Mesenchymal stem cell (in vitro differentiated cells and primary cell): ENCODE data around the gene SORL1.

Experiments used
- DNase-seq: peaks from one replicate; pipeline ENCODE4 v3.0.0-alpha.2; 2013
- H2AFZ ChIP-seq: one replicate; pipeline ENCODE4 v1.6.1; 2013; ENCODE audit warnings: low read depth, mild to moderate bottlenecking, control low read depth, inconsistent platforms, low read length, moderate library complexity
- H2AK5ac ChIP-seq: 2 replicates; pipeline ENCODE4 v1.6.1; 2013; ENCODE audit warnings: low read length, moderate library complexity, mild to moderate bottlenecking, inconsistent platforms; ENCODE audit not compliant: severe bottlenecking
- H2BK120ac ChIP-seq: one replicate; pipeline ENCODE4 v1.6.1; 2013; ENCODE audit warnings: low read depth, mild to moderate bottlenecking, inconsistent platforms, low read length, moderate library complexity
- H2BK12ac ChIP-seq, 2 experiments: one replicate each; pipeline ENCODE4 v1.6.1; 2013; ENCODE audit warnings: inconsistent platforms in 2 of 2, low read length in 2 of 2, mild to moderate bottlenecking in 2 of 2, moderate library complexity in 2 of 2, control low read depth in 1 of 2
- H2BK15ac ChIP-seq: one replicate; pipeline ENCODE4 v1.6.1; 2013; ENCODE audit warnings: mild to moderate bottlenecking, low read depth, inconsistent platforms; ENCODE audit not compliant: poor library complexity, severe bottlenecking
- H2BK5ac ChIP-seq: 2 replicates; pipeline ENCODE4 v1.6.1; 2013; ENCODE audit warnings: low read depth, mild to moderate bottlenecking, low read length, control low read depth, inconsistent platforms; ENCODE audit not compliant: poor library complexity, severe bottlenecking
- H3K14ac ChIP-seq, 2 experiments: one replicate each; pipeline ENCODE4 v1.6.1; 2013; ENCODE audit warnings: inconsistent platforms in 2 of 2, low read length in 2 of 2, control low read depth in 1 of 2, mild to moderate bottlenecking in 1 of 2, moderate library complexity in 1 of 2
- H3K18ac ChIP-seq, 2 experiments: one replicate each; pipeline ENCODE4 v1.6.1; 2013; ENCODE audit warnings: inconsistent platforms in 2 of 2, low read length in 2 of 2, control low read depth in 1 of 2, low read depth in 1 of 2, mild to moderate bottlenecking in 1 of 2
- H3K23ac ChIP-seq, 2 experiments: one replicate each; pipeline ENCODE4 v1.6.1; 2013; ENCODE audit warnings: inconsistent platforms in 2 of 2, low read length in 2 of 2, mild to moderate bottlenecking in 2 of 2, moderate library complexity in 2 of 2, control low read depth in 1 of 2
- H3K27ac ChIP-seq: 2 replicates; pipeline ENCODE4 v1.5.1; 2013; ENCODE audit warnings: mild to moderate bottlenecking, moderate library complexity, low read length, control low read depth, inconsistent platforms; ENCODE audit not compliant: poor library complexity, severe bottlenecking
- H3K27me3 ChIP-seq, 2 experiments: 2 replicates each; pipeline versions ENCODE4 v1.6.1 to v1.7.0; 2013; ENCODE audit warnings: low read length in 2 of 2, mild to moderate bottlenecking in 2 of 2, moderate library complexity in 2 of 2, control low read depth in 1 of 2, inconsistent platforms in 1 of 2; ENCODE audit not compliant: control insufficient read depth in 1 of 2, insufficient read depth in 1 of 2
- H3K36me3 ChIP-seq, 2 experiments: 2 replicates each; pipeline versions ENCODE4 v1.6.1 to v1.7.0; 2013; ENCODE audit warnings: low read length in 2 of 2, control low read depth in 1 of 2, inconsistent platforms in 1 of 2, low read depth in 1 of 2, mild to moderate bottlenecking in 1 of 2; ENCODE audit not compliant: insufficient read depth in 2 of 2, control insufficient read depth in 1 of 2
- H3K4ac ChIP-seq, 2 experiments: one replicate each; pipeline ENCODE4 v1.6.1; 2013; ENCODE audit warnings: inconsistent platforms in 2 of 2, low read length in 2 of 2, mild to moderate bottlenecking in 2 of 2, moderate library complexity in 2 of 2, control low read depth in 1 of 2, low read depth in 1 of 2
- H3K4me1 ChIP-seq: 2 replicates; pipeline ENCODE4 v1.6.1; 2013; ENCODE audit warnings: low read depth, low read length, control low read depth; ENCODE audit not compliant: control insufficient read depth, insufficient read depth
- H3K4me2 ChIP-seq: 2 replicates; pipeline ENCODE4 v1.6.1; 2013; ENCODE audit warnings: low read length, mild to moderate bottlenecking, inconsistent platforms; ENCODE audit not compliant: poor library complexity, severe bottlenecking
- H3K4me3 ChIP-seq, 2 experiments: 2 replicates each; pipeline versions ENCODE4 v1.5.1 to v1.7.0; 2013; ENCODE audit warnings: low read length in 2 of 2, mild to moderate bottlenecking in 2 of 2, control low read depth in 1 of 2, low read depth in 1 of 2; ENCODE audit not compliant: insufficient read depth in 1 of 2
- H3K79me1 ChIP-seq: replicated peaks from 2 replicates; pipeline ENCODE4 v1.6.1; 2013; ENCODE audit warnings: mild to moderate bottlenecking, control low read depth, low read length, inconsistent platforms; ENCODE audit not compliant: poor library complexity, severe bottlenecking
- H3K9ac ChIP-seq: 2 replicates; pipeline ENCODE4 v1.7.0; 2013; ENCODE audit warnings: mild to moderate bottlenecking, low read length, moderate library complexity
- H3K9me3 ChIP-seq: 2 replicates; pipeline ENCODE4 v1.7.0; 2013; ENCODE audit warnings: mild to moderate bottlenecking, low read length; ENCODE audit not compliant: control insufficient read depth
- H4K8ac ChIP-seq: one replicate; pipeline ENCODE4 v1.6.1; 2013; ENCODE audit warnings: inconsistent platforms, mild to moderate bottlenecking, low read length, moderate library complexity
- H4K91ac ChIP-seq: one replicate; pipeline ENCODE4 v1.6.1; 2013; ENCODE audit warnings: mild to moderate bottlenecking, low read length, inconsistent platforms
- WGBS: methylation state at CpG from one replicate; pipeline ENCODE4 v1.1.7; 2013; ENCODE audit warnings: mixed read lengths; 5-methylcytosine and 5-hydroxymethylcytosine counted together

SORL1 gene

DNA sequence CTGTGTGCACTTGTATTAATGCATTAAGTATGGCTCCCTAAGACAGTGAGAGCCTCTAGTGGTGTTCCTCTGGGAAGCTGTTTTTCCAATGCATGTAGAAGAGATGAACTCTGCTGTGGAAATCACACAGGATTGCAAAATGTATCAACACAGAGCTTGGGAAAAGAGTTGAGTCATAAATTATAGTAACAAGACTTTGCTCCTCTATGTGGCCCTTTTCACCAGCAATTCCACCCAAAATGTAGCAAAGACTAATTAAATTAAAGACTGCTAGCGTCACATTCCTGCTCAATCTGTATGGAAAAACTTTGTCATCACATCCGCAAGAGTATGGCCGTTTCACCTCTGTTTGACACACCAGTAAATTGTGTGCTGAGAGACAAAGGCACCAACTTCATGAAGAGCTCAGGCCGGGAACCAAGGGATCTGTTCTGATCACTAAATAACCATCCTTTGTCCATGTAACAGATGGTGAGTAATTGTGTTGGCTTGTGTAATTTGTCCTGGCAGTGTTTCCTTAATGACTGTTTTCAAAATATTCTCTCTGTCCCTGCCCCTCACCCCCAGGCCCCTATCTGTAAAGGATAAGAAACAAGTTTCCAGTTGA is 209.9 kb downstream of the SORL1 start:
- H3K18ac ChIP-seq = no peak overlapping the region
- H3K36me3 ChIP-seq = no peaks in the 10 kb centered on the region
- peak; percentile 82 for DNase-seq
- H3K79me1 ChIP-seq = no peaks in the 10 kb centered on the region
- H2BK12ac ChIP-seq = no peak overlapping the region
- H3K14ac ChIP-seq = no peak overlapping the region
- no peak overlapping the region for H4K91ac ChIP-seq
- H4K8ac ChIP-seq = no peak overlapping the region
- no peak overlapping the region for H3K4ac ChIP-seq
- H2BK5ac ChIP-seq = no peak overlapping the region
- no peak overlapping the region for H3K27ac ChIP-seq
- H3K4me2 ChIP-seq = no peak overlapping the region
- WGBS = 72% methylated on average over 4 of the region's 4 CpGs
- H3K4me1 ChIP-seq = no peaks in the 10 kb centered on the region
- H3K9ac ChIP-seq = peak overlapping the region; percentile 59
- H3K9me3 ChIP-seq = no peaks in the 10 kb centered on the region
- H2AK5ac ChIP-seq = no peak overlapping the region
- no peak overlapping the region for H2BK15ac ChIP-seq
- no peak overlapping the region for H2BK120ac ChIP-seq
- H3K23ac ChIP-seq = no peak overlapping the region
- no peak overlapping the region for H2AFZ ChIP-seq
- peaks cover 0 to 3% of the 10 kb centered on the region in 2 experiments for H3K27me3 ChIP-seq
- H3K4me3 ChIP-seq = no peak overlapping the region

GRCh38 chr11:121664144-121664543 is 212.0 kb downstream of the SORL1 start:
- H3K18ac ChIP-seq = no peak overlapping the region

GRCh38 chr11:121665206-121665838 is 213.2 kb downstream of the SORL1 start:
- no peak overlapping the region for H3K18ac ChIP-seq
- H3K79me1 ChIP-seq = no peaks in the 10 kb centered on the region
- peak overlapping the region in 1 of 2 experiments; percentile 51 for H3K14ac ChIP-seq
- no peak overlapping the region for H4K91ac ChIP-seq
- H3K27ac ChIP-seq = no peak overlapping the region
- H2BK15ac ChIP-seq = no peak overlapping the region
- H3K4me3 ChIP-seq = no peak overlapping the region
- no peak overlapping the region for H3K9ac ChIP-seq
- no peak overlapping the region for H2AK5ac ChIP-seq
- no peak overlapping the region for H2BK5ac ChIP-seq
- DNase-seq = no peak
- H2BK120ac ChIP-seq = no peak overlapping the region
- WGBS = 89% methylated on average over 6 of the region's 6 CpGs
- peaks cover 4% of the 10 kb centered on the region for H3K9me3 ChIP-seq
- H3K4me2 ChIP-seq = no peak overlapping the region
- no peaks in the 10 kb centered on the region for H3K36me3 ChIP-seq
- H4K8ac ChIP-seq = no peak overlapping the region
- no peak overlapping the region for H3K4ac ChIP-seq
- no peak overlapping the region for H3K23ac ChIP-seq
- H2AFZ ChIP-seq = no peak overlapping the region
- peaks cover 0 to 6% of the 10 kb centered on the region in 2 experiments for H3K27me3 ChIP-seq
- H2BK12ac ChIP-seq = no peak overlapping the region
- H3K4me1 ChIP-seq = no peaks in the 10 kb centered on the region

More at GRCh38 chr11:121664144-121664543, 212.0 kb downstream of the SORL1 start:
- Histone ChIP-seq H4K91ac (no peak overlapping the region), H3K36me3 (no peaks in the 10 kb centered on the region), H3K9ac (no peak overlapping the region), H3K14ac (no peak overlapping the region), H3K23ac (no peak overlapping the region), H2BK15ac (no peak overlapping the region), H2BK5ac (no peak overlapping the region), H2AK5ac (no peak overlapping the region), H3K79me1 (no peaks in the 10 kb centered on the region), H3K4me2 (no peak overlapping the region), H3K27me3 (peaks cover 0 to 6% of the 10 kb centered on the region in 2 experiments), H3K27ac (no peak overlapping the region), H3K4ac (no peak overlapping the region), H2BK12ac (no peak overlapping the region), H2BK120ac (no peak overlapping the region), H3K4me1 (no peaks in the 10 kb centered on the region), H3K4me3 (no peak overlapping the region), H2AFZ (no peak overlapping the region), H3K9me3 (peaks cover 4% of the 10 kb centered on the region), H4K8ac (no peak overlapping the region)
- DNase-seq = no peak

DNA sequence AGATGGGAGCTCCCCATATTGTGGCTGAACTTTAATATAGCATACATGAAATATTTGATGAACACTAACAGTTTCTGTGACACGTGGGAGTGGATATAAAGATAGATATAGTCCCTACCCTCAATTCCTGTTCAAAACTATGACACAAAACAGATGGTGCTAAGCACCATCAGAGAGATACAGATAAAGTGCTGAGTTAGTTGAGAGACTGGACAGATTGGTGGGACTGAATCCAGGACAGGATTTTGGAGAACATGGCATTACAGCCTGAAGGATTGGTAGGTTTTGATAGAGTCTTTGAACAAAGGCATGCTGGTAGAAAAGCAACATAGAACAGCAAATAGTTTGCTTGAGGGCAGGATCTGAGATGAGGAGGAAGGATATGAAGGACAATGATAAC is 215.7 kb downstream of the SORL1 start:
- Histone ChIP-seq H3K79me1 (no peaks in the 10 kb centered on the region), H3K36me3 (no peaks in the 10 kb centered on the region), H4K8ac (no peak overlapping the region), H3K9me3 (peaks cover 4% of the 10 kb centered on the region), H2BK5ac (no peak overlapping the region), H3K9ac (no peak overlapping the region), H3K4me2 (no peak overlapping the region), H3K23ac (no peak overlapping the region), H4K91ac (no peak overlapping the region), H2AFZ (no peak overlapping the region), H3K14ac (no peak overlapping the region), H3K4me1 (no peaks in the 10 kb centered on the region), H3K18ac (no peak overlapping the region), H2BK15ac (no peak overlapping the region), H2BK12ac (no peak overlapping the region), H3K27ac (no peak overlapping the region), H3K4ac (no peak overlapping the region), H2AK5ac (no peak overlapping the region), H3K4me3 (no peak overlapping the region), H2BK120ac (no peak overlapping the region), H3K27me3 (peaks cover 0 to 3% of the 10 kb centered on the region in 2 experiments)
- no peak for DNase-seq
- no CpG with 5 or more reads among the region's 1 CpG for WGBS
